ENCODE measurements around the gene KIF24. TPM values are rescaled to one million over a fixed set of nuclear protein-coding genes. Genes with fewer than 3 reads are reported as not detected.
"Not testable (repeated sequence)": the region's sequence is repeated elsewhere in the genome, so short reads cannot be mapped to it uniquely, and the experiment has no call there.

Gene KIF24
- total RNA-seq, 1 donor from 2014 or later: 0.26 TPM

DNA sequence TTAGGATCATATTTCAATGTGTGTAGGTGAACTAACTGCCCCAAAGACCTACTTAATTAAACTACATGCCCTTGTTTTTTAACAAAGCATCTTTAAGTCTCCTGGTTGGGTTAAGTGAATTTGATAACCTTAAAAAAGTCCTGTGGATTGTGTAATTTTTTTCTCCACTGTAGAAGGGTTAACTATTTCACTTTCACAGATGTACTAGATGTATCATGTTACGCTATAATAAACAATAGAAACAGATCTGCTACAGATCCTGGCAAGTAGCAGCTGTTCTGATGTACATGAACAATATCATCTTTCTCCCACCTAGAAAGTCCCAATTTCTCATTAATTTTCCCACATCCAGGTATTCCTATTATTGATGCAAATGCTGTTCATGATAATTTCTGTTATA, 18.9 kb downstream of the KIF24 start:
- DNase-seq (ENCODE audit: low read depth) (peak; percentile 20), FAIRE-seq (no peak)
- no peaks in the 10 kb centered on the region for H3K36me3 ChIP-seq (ENCODE audit: control insufficient read depth, insufficient read depth, low read length)
- no peaks in the 10 kb centered on the region for H3K27me3 ChIP-seq (ENCODE audit: control insufficient read depth, insufficient read depth, low read length)
- no peak for TF ChIP-seq CTCF (IDR thresholded peaks at IDR 0.05; ENCODE audit: insufficient read depth, low read length, severe bottlenecking)
- no peak overlapping the region for H3K4me3 ChIP-seq (ENCODE audit: low read depth, low read length)

GRCh38 chr9:34308316-34308715, 20.8 kb downstream of the KIF24 start:
- not testable (repeated sequence) for H3K4me3 ChIP-seq (ENCODE audit: low read depth, low read length); H3K36me3 ChIP-seq (ENCODE audit: control insufficient read depth, insufficient read depth, low read length); DNase-seq (ENCODE audit: low read depth); H3K27me3 ChIP-seq (ENCODE audit: control insufficient read depth, insufficient read depth, low read length); FAIRE-seq

DNA sequence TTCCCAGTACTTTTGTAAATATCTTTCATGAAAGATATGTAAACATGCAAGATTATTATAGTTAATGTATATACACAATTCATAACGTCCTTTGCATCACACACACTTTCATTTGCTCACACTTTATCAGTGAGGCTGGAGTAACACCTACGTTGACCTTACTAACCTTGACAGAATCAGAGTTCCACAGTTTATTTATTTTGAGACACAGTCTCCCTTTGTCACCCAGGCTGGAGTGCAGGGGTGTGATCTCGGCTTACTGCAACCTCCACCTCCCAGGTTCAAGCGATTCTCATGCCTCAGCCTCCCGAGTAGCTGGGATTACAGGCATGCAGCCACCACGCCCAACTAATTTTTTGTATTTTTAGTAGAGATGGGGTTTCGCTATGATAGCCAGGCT, 28.0 kb downstream of the KIF24 start:
- H3K27me3 ChIP-seq (ENCODE audit: control insufficient read depth, insufficient read depth, low read length); FAIRE-seq: not testable (repeated sequence)

DNA sequence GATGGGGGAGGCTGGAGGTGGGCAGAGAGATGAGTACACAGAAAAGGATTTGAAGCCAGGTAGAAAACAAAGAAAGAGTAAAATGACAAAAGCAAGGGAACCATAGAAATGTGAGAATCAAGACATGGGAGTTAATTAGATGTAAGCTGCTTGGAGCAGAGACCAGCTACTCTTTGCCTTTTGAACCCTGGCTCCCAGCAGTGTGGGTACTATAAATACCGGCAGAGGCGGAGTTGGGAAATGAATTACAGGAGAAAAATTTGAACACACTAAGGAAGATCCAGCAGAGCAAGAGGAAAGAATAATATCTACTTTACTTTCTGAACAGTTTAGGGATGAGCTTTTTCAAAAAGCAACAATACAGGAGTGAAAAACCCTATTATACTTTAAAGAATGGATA, 36.5 kb downstream of the KIF24 start:
- DNase-seq (ENCODE audit: low read depth) (no peak), FAIRE-seq (peak; percentile 18)
- TF ChIP-seq CTCF (IDR thresholded peaks at IDR 0.05; ENCODE audit: insufficient read depth, low read length, severe bottlenecking): no peak

More for the DNA sequence above, 28.0 kb downstream of the KIF24 start:
- not testable (repeated sequence) for DNase-seq (ENCODE audit: low read depth); H3K4me3 ChIP-seq (ENCODE audit: low read depth, low read length); H3K36me3 ChIP-seq (ENCODE audit: control insufficient read depth, insufficient read depth, low read length)

DNA sequence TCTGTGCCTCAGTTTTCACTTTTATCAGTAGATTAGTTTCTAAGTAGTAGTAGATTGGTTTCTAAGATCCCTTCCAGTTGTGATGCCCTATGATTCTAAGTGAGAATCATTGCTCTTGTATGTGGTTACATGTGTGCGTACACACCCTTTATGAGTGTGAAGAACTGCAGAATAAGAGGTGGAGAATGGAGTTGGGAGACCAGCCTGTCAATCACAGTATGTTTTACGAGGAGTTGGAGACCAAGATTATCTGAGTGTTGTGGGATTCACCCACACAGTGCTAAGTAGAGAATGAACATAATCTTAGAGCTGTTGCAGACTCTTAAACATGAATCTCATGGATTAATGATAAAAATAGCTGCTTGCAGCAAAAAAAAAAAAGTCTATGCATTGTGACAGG, 37.6 kb downstream of the KIF24 start:
- Histone ChIP-seq H3K4me3 (ENCODE audit: low read depth, low read length) (no peak overlapping the region), H3K27me3 (ENCODE audit: control insufficient read depth, insufficient read depth, low read length) (no peaks in the 10 kb centered on the region), H3K36me3 (ENCODE audit: control insufficient read depth, insufficient read depth, low read length) (no peaks in the 10 kb centered on the region)
- TF ChIP-seq CTCF (IDR thresholded peaks at IDR 0.05; ENCODE audit: insufficient read depth, low read length, severe bottlenecking): no peak
- no peak for DNase-seq (ENCODE audit: low read depth)
- no peak for FAIRE-seq

More for the DNA sequence above, 36.5 kb downstream of the KIF24 start:
- H3K36me3 ChIP-seq (ENCODE audit: control insufficient read depth, insufficient read depth, low read length): no peaks in the 10 kb centered on the region
- H3K4me3 ChIP-seq (ENCODE audit: low read depth, low read length): no peak overlapping the region
- no peaks in the 10 kb centered on the region for H3K27me3 ChIP-seq (ENCODE audit: control insufficient read depth, insufficient read depth, low read length)

GRCh38 chr9:34291023-34291422, 38.0 kb downstream of the KIF24 start:
- Histone ChIP-seq H3K4me3 (ENCODE audit: low read depth, low read length) (no peak overlapping the region), H3K27me3 (ENCODE audit: control insufficient read depth, insufficient read depth, low read length) (no peaks in the 10 kb centered on the region), H3K36me3 (ENCODE audit: control insufficient read depth, insufficient read depth, low read length) (no peaks in the 10 kb centered on the region)
- FAIRE-seq (no peak), DNase-seq (ENCODE audit: low read depth) (no peak)
- no peak for TF ChIP-seq CTCF (IDR thresholded peaks at IDR 0.05; ENCODE audit: insufficient read depth, low read length, severe bottlenecking)

- Histone ChIP-seq H3K27me3 (ENCODE audit: control insufficient read depth, insufficient read depth, low read length) (no peaks in the 10 kb centered on the region), H3K36me3 (ENCODE audit: control insufficient read depth, insufficient read depth, low read length) (no peaks in the 10 kb centered on the region), H3K4me3 (ENCODE audit: low read depth, low read length) (no peak overlapping the region)
- no peak for DNase-seq (ENCODE audit: low read depth)
- no peak for FAIRE-seq
- no peak for TF ChIP-seq CTCF (IDR thresholded peaks at IDR 0.05; ENCODE audit: insufficient read depth, low read length, severe bottlenecking)
These were observed 39.9 kb downstream of the KIF24 start for GRCh38 chr9:34289159-34289558.

Measured in bronchial epithelial cell (primary cell).